ENCODE measurements around the gene DNAJB5.

DNAJB5 gene

DNA sequence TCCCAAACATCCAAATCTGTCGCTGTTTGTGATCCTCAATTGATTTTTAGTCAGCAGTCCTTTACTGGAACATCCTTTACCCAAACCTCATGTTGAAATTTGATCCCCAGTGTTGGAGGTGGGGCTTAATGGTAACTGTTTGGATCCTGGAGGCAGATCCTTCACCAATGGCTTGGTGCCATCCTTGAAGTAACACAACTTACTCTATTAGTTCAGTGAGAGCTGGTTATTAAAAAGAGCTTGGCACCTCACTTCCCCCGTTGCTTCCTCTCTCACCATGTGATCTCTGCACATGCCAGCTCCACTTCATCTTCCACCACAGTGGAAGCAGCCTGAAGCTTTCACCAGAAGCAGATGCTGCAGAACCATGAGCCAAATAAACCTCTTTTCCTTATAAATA lies 40.3 kb downstream of the DNAJB5 start:
- Histone ChIP-seq H3K9me3 (ENCODE audit: insufficient read depth, low read depth, low read length) (peaks cover 14% of the 10 kb centered on the region), H3K4me3 (ENCODE audit: low read length) (no peak overlapping the region), H3K4me1 (ENCODE audit: insufficient read depth, low read length) (peaks cover 23% of the 10 kb centered on the region), H3K9ac (ENCODE audit: low read depth, low read length) (no peak overlapping the region), H3K27me3 (ENCODE audit: insufficient read depth, low read length) (no peaks in the 10 kb centered on the region), H3K36me3 (ENCODE audit: insufficient read depth, low read length) (no peaks in the 10 kb centered on the region), H3K27ac (ENCODE audit: low read depth, low read length) (no peak overlapping the region)
- 88% methylated on average over 2 of the region's 2 CpGs for WGBS

DNA sequence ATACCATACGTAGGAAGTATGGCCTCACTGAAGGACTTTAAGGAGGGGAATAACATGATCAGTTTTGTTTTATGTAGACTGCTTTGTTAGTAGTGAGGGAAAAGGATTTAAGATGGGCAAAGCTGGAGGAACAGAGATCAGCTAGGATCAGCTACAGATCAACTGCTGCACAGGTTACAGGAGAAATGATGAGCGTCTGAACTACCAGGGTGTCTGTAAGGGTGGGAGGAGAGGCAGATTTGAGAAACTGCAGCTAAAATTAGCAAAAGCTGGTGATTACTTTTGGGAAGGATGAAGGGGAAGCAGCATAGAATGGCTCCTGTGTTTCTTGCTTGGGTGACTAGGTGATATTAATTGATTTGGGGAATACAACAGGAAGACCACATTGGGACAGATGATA lies 43.6 kb downstream of the DNAJB5 start:
- Histone ChIP-seq H3K27me3 (ENCODE audit: insufficient read depth, low read length) (no peaks in the 10 kb centered on the region), H3K27ac (ENCODE audit: low read depth, low read length) (no peak overlapping the region)

DNA sequence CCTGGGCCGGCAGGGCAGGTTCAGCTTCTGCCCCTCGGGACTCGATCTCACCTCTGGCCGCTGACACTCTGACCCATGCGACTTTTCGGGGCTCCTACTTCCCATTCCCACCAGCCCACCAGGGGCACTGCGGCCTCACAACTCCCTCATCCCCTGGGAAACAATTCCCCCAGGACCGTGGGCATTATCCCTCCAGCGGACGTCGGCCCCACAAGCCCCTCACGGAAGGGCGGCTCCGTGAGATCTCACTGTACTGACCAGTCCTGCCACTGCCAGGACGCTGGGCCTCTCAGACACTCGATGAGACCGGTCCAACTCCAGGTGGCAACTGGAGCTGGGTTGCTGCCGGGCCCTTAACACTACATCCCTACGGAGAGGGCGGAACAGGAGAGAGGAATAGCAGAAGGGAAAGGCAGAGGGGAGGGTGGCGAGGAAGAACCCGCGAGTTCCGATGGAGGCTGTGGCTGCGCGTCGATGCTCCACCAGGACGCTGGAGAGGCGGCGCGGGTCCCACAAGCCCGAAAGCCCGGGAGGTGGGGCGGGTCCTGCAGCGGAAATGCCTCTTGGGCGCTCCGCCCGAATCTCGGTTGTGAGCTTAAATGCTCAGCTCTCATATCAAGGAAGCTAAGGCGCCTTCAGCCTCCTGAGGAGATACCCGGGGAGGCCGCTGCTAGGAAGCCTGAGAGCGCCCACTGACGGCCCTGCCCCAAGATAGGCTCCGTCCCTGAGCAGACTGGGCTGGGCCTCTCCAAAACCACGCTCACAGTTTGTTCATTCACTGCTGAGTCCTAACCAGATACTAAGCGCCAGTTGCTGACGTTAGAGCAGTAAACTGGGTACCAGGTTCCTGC lies 46.5 kb downstream of the DNAJB5 start:
- Histone ChIP-seq H3K27ac (ENCODE audit: low read depth, low read length) (no peak overlapping the region), H3K4me1 (ENCODE audit: insufficient read depth, low read length) (no peaks in the 10 kb centered on the region), H3K9me3 (ENCODE audit: insufficient read depth, low read depth, low read length) (no peaks in the 10 kb centered on the region; the same call in 1 of the 2 replicates), H3K27me3 (ENCODE audit: insufficient read depth, low read length) (no peaks in the 10 kb centered on the region), H3K36me3 (ENCODE audit: insufficient read depth, low read length) (no peaks in the 10 kb centered on the region), H3K4me3 (ENCODE audit: low read length) (no peak overlapping the region), H3K9ac (ENCODE audit: low read depth, low read length) (no peak overlapping the region)
- 95% methylated on average over 48 of the region's 48 CpGs for WGBS

More for the DNA sequence above, 43.6 kb downstream of the DNAJB5 start:
- Histone ChIP-seq H3K36me3 (ENCODE audit: insufficient read depth, low read length) (no peaks in the 10 kb centered on the region), H3K9ac (ENCODE audit: low read depth, low read length) (no peak overlapping the region), H3K4me3 (ENCODE audit: low read length) (no peak overlapping the region), H3K9me3 (ENCODE audit: insufficient read depth, low read depth, low read length) (peaks cover 14% of the 10 kb centered on the region), H3K4me1 (ENCODE audit: insufficient read depth, low read length) (peaks cover 1% of the 10 kb centered on the region; the same call in 1 of the 2 replicates)
- WGBS: 93% methylated on average over 2 of the region's 2 CpGs

GRCh38 chr9:35042081-35042604 lies 52.6 kb downstream of the DNAJB5 start:
- no peaks in the 10 kb centered on the region for H3K9me3 ChIP-seq (ENCODE audit: insufficient read depth, low read depth, low read length)
- no peak overlapping the region for H3K4me3 ChIP-seq (ENCODE audit: low read length)
- H3K27ac ChIP-seq (ENCODE audit: low read depth, low read length): no peak overlapping the region
- H3K4me1 ChIP-seq (ENCODE audit: insufficient read depth, low read length): 0 out of 2 replicates have a peak, but pooled peaks cover 6% of the 10 kb centered on the region
- 93% methylated on average over 3 of the region's 3 CpGs for WGBS
- H3K36me3 ChIP-seq (ENCODE audit: insufficient read depth, low read length): peaks cover 6% of the 10 kb centered on the region; the same call in 1 of the 2 replicates
- no peaks in the 10 kb centered on the region for H3K27me3 ChIP-seq (ENCODE audit: insufficient read depth, low read length)
- H3K9ac ChIP-seq (ENCODE audit: low read depth, low read length): no peak overlapping the region

GRCh38 chr9:35042891-35043545 lies 53.5 kb downstream of the DNAJB5 start:
- Histone ChIP-seq H3K27ac (ENCODE audit: low read depth, low read length) (no peak overlapping the region), H3K27me3 (ENCODE audit: insufficient read depth, low read length) (no peaks in the 10 kb centered on the region), H3K9ac (ENCODE audit: low read depth, low read length) (no peak overlapping the region), H3K4me1 (ENCODE audit: insufficient read depth, low read length) (0 out of 2 replicates have a peak, but pooled peaks cover 6% of the 10 kb centered on the region), H3K9me3 (ENCODE audit: insufficient read depth, low read depth, low read length) (no peaks in the 10 kb centered on the region), H3K36me3 (ENCODE audit: insufficient read depth, low read length) (peaks cover 7% of the 10 kb centered on the region; the same call in 1 of the 2 replicates), H3K4me3 (ENCODE audit: low read length) (no peak overlapping the region)
- WGBS: 90% methylated on average over 6 of the region's 6 CpGs

DNA sequence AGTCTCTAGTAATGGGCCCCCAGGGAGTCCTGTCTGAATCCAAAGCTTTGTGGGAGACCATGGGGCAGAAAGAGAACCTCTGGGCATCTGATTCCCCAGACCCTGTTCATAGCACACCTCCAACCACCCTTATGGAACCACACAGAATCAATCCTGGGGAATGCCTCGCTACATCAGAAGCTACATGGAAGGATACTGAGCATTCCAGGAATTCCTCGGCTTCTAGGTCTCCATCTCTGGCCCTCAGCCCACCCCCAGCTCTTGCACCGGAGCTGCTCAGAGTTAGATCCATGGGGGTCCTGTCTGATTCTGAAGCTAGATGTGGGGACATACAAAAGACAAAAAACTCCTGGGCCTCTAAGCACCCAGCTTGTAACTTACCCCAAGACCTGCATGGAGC lies 54.5 kb downstream of the DNAJB5 start:
- Histone ChIP-seq H3K27me3 (ENCODE audit: insufficient read depth, low read length) (no peaks in the 10 kb centered on the region), H3K4me1 (ENCODE audit: insufficient read depth, low read length) (0 out of 2 replicates have a peak, but pooled peaks cover 6% of the 10 kb centered on the region), H3K9ac (ENCODE audit: low read depth, low read length) (no peak overlapping the region), H3K36me3 (ENCODE audit: insufficient read depth, low read length) (peaks cover 11% of the 10 kb centered on the region; the same call in 1 of the 2 replicates), H3K27ac (ENCODE audit: low read depth, low read length) (no peak overlapping the region), H3K4me3 (ENCODE audit: low read length) (no peak overlapping the region), H3K9me3 (ENCODE audit: insufficient read depth, low read depth, low read length) (no peaks in the 10 kb centered on the region)
- 83% methylated on average over 3 of the region's 3 CpGs for WGBS

Data from HUES64 (cell line).